Common myeloid progenitor, CD34-positive (primary cell): ENCODE data around the gene DAAM2.

Experiments
- CTCF ChIA-PET: fragments of 350-600 bp; sonication (Branson Sonifier 250); formaldehyde crosslinking; loops from one replicate; lab custom pipeline; 2021; ENCODE audit warnings: antibody characterized with exemption; lab: Charles Lee
- POLR2A ChIA-PET: fragments of 350-600 bp; sonication (Branson Sonifier 250); formaldehyde crosslinking; loops from one replicate; lab custom pipeline; 2021; ENCODE audit warnings: antibody characterized with exemption; lab: Charles Lee
- DNase-seq, 3 donors: peaks; one replicate each; pipeline versions ENCODE4 v3.0.0 to v3.0.0-alpha.2; 2013
- H3K27ac ChIP-seq, 2 experiments: 1 replicate in 1 of 2; 2 replicates in 1 of 2; pipeline ENCODE4 v1.7.0; 2013; ENCODE audit warnings: inconsistent platforms in 2 of 2, low read length in 2 of 2, mild to moderate bottlenecking in 2 of 2, low read depth in 1 of 2, moderate library complexity in 1 of 2; ENCODE audit not compliant: severe bottlenecking in 2 of 2, insufficient read depth in 1 of 2, poor library complexity in 1 of 2
- H3K27me3 ChIP-seq, 5 experiments: replicated peaks in 2 of 5; 1 replicate in 3 of 5; 2 replicates in 2 of 5; pipeline versions ENCODE4 v1.6.1 to v1.7.0; 2013; ENCODE audit warnings: low read length in 4 of 5, mild to moderate bottlenecking in 2 of 5, moderate library complexity in 2 of 5, inconsistent platforms in 1 of 5; ENCODE audit not compliant: insufficient read depth in 5 of 5, control insufficient read depth in 4 of 5
- H3K36me3 ChIP-seq, 4 experiments: 1 replicate in 2 of 4; 2 replicates in 2 of 4; pipeline versions ENCODE4 v1.6.1 to v1.7.0; 2013; ENCODE audit warnings: low read length in 3 of 4, control low read depth in 1 of 4, mild to moderate bottlenecking in 1 of 4; ENCODE audit not compliant: control insufficient read depth in 4 of 4, insufficient read depth in 4 of 4
- H3K4me1 ChIP-seq, 4 experiments: 1 replicate in 3 of 4; 2 replicates in 1 of 4; pipeline versions ENCODE4 v1.6.1 to v1.7.1; 2013; ENCODE audit warnings: low read length in 3 of 4, mild to moderate bottlenecking in 3 of 4, control low read depth in 1 of 4, inconsistent platforms in 1 of 4, moderate library complexity in 1 of 4; ENCODE audit not compliant: control insufficient read depth in 4 of 4, insufficient read depth in 4 of 4; ENCODE audit errors: control extremely low read depth in 1 of 4
- H3K4me3 ChIP-seq, 7 experiments: 1 replicate in 4 of 7; 2 replicates in 3 of 7; pipeline versions ENCODE4 v1.5.1 to v1.7.0; 2013; ENCODE audit warnings: mild to moderate bottlenecking in 7 of 7, low read length in 6 of 7, moderate library complexity in 6 of 7, inconsistent platforms in 2 of 7, low read depth in 2 of 7, control low read depth in 1 of 7; ENCODE audit not compliant: insufficient read depth in 4 of 7, control insufficient read depth in 1 of 7; ENCODE audit errors: extremely low read depth in 1 of 7
- H3K9me3 ChIP-seq, 5 experiments: 1 replicate in 4 of 5; 2 replicates in 1 of 5; pipeline versions ENCODE4 v1.6.1 to v1.7.1; 2013; ENCODE audit warnings: low read length in 4 of 5, mild to moderate bottlenecking in 2 of 5, inconsistent platforms in 1 of 5, low read depth in 1 of 5, moderate library complexity in 1 of 5; ENCODE audit not compliant: control insufficient read depth in 4 of 5, insufficient read depth in 2 of 5; ENCODE audit errors: control extremely low read depth in 1 of 5
- WGBS: methylation state at CpG from one replicate; pipeline ENCODE4 v1.1.5; 2013; ENCODE audit not compliant: insufficient coverage; 5-methylcytosine and 5-hydroxymethylcytosine counted together

The DAAM2 gene

DNA sequence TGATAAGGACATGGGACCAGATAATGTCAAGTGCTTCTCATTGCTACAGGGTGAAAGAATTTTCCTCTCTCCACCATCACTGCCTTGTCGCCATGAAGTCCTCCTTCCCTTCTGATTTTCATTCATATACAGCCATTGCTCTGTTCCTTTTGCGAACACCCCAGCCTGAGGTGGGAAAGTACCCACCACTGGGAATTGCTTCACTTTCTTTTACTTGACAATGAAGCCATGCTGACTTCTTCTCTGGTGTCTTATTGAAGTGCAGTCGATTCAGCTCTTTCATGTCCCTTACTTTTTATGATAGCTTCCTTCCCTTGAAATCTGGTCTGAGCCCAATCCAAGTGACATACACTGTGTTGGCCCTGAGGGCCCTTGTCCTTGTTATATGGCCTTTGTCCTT, 16.2 kb downstream of the DAAM2 start:
- WGBS: 95% methylated on average over 2 of the region's 3 CpGs
- Histone ChIP-seq H3K4me1 (peaks cover 0 to 6% (median 2%) of the 10 kb centered on the region in 4 experiments), H3K9me3 (no peaks in the 10 kb centered on the region), H3K36me3 (no peaks in the 10 kb centered on the region), H3K27ac (no peak overlapping the region), H3K27me3 (peaks cover 0 to 4% (median 0%) of the 10 kb centered on the region in 5 experiments), H3K4me3 (no peak overlapping the region)
- ChIA-PET POLR2A (no interaction called here), CTCF (no interaction called here)
- DNase-seq: no peak

DNA sequence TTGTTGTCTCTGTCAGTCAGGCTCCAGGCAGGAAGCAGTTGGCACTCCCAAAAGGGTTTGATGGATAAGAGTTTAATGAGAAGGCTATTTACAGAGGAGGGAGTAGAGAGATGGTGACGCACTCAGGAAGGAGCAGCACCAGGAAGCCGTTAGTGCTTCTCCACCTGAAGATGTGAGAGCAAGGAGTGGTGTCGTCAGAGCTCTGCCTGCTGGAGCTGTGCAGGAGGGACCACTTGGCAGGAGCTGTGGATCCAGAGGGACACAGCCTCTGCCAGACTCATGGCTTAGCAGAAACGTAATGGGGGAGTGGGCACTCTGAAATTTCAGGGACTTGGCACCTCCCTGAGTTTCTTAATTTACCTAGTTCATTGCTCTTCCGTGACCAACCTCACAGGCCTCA, 16.8 kb downstream of the DAAM2 start:
- H3K36me3 ChIP-seq: no peaks in the 10 kb centered on the region
- CTCF ChIA-PET: no interaction called here

DNA sequence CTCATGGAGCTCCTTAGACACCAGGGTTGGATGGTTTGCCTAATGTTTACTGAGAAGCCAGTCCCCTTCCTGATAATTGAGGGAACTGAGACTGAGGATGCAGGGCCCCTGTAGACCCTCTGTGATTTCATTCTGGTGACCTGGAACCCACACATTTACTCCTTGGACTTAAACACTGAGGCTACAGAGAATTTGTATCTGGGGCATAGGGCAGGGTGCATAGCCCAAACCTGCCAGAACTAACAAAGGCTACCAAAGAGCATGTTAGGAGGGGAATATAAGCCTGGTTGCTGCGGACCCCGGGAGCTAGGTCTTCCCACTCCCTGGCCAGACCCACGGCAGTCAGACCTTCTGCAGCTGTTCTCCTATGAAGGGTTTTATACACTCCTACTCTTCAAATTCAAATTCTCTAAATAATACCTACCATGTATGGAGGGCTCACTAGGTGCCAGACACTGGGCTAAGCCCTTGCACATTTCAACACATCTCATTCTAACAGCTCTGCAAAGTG, 19.7 kb downstream of the DAAM2 start:
- 88% methylated on average over 2 of the region's 3 CpGs for WGBS
- ChIA-PET CTCF (no interaction called here), POLR2A (no interaction called here)
- H3K4me1 ChIP-seq: peaks cover 0 to 11% (median 2%) of the 10 kb centered on the region in 4 experiments
- no peak overlapping the region for H3K4me3 ChIP-seq
- no peaks in the 10 kb centered on the region for H3K9me3 ChIP-seq
- H3K27me3 ChIP-seq: no peaks in the 10 kb centered on the region
- no peaks in the 10 kb centered on the region for H3K36me3 ChIP-seq
- DNase-seq: no peak
- H3K27ac ChIP-seq: no peak overlapping the region

More for the DNA sequence above, 16.8 kb downstream of the DAAM2 start:
- DNase-seq: no peak
- WGBS: 81% methylated on average over 5 of the region's 5 CpGs
- POLR2A ChIA-PET: no interaction called here
- Histone ChIP-seq H3K9me3 (no peaks in the 10 kb centered on the region), H3K27ac (no peak overlapping the region), H3K27me3 (peaks cover 0 to 4% (median 0%) of the 10 kb centered on the region in 5 experiments), H3K4me3 (no peak overlapping the region), H3K4me1 (peaks cover 0 to 11% (median 2%) of the 10 kb centered on the region in 4 experiments)

DNA sequence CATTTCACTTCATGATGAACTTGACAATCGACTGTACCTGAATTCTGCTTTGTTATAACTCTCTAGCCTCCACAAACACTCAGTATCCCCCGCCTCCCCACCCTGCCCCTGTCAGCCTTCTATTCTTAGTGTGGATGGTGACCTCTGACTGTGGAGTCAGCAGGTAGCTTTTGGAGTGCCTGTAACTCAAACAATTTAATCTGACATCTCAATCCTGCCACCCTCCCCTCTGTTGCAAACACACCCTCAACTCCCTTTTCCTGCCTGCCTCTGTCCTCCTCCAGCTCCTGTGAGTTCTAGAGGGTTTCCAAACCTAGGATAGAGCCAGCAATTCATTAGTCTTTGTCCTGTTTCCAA, 20.3 kb downstream of the DAAM2 start:
- ChIA-PET POLR2A (no interaction called here), CTCF (no interaction called here)
- Histone ChIP-seq H3K9me3 (no peaks in the 10 kb centered on the region), H3K27me3 (no peaks in the 10 kb centered on the region), H3K4me1 (peaks cover 0 to 11% (median 2%) of the 10 kb centered on the region in 4 experiments), H3K36me3 (no peaks in the 10 kb centered on the region), H3K4me3 (no peak overlapping the region), H3K27ac (no peak overlapping the region)
- DNase-seq: no peak
- WGBS: 100% methylated on average over 1 of the region's 2 CpGs

DNA sequence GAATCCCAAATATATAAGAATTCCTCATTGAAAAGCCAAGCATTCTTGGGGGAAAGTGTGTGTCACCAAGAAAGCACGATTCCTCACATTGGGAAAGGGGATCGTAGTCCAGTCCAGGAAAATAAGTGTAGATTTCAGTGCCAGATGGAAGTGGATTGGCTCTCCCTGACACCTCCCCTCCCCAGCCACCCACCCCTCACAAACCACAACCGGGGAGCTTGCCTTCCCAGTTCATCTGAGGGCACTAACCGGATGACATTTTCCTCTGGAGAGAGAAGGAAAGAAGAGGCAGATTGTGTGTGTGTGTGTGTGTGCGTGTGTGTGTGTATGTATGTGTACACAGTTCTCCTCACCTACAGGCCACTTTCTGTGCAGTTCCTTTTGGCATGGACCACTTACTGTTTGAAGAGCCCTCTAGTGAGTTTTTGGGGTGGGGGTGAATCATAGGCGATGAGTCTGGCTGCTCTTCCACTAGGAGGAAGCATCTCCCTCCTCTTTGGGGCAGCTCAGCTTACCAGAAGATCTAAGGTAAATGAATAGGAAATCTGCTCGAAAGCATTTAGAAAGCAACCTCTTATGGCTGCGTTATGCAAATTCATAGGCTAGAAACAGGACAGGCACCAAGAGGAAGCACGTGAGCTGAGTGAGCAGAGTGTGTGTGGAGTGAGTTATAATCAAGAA, 20.8 kb downstream of the DAAM2 start:
- peaks cover 0 to 11% (median 2%) of the 10 kb centered on the region in 4 experiments for H3K4me1 ChIP-seq
- no peaks in the 10 kb centered on the region for H3K27me3 ChIP-seq
- H3K27ac ChIP-seq: no peak overlapping the region
- CTCF ChIA-PET: no interaction called here
- no peaks in the 10 kb centered on the region for H3K36me3 ChIP-seq
- POLR2A ChIA-PET: no interaction called here
- no peaks in the 10 kb centered on the region for H3K9me3 ChIP-seq
- DNase-seq: peak; percentile 30 to 66 (median 54)
- no peak overlapping the region for H3K4me3 ChIP-seq
- 46% methylated on average over 3 of the region's 9 CpGs for WGBS

DNA sequence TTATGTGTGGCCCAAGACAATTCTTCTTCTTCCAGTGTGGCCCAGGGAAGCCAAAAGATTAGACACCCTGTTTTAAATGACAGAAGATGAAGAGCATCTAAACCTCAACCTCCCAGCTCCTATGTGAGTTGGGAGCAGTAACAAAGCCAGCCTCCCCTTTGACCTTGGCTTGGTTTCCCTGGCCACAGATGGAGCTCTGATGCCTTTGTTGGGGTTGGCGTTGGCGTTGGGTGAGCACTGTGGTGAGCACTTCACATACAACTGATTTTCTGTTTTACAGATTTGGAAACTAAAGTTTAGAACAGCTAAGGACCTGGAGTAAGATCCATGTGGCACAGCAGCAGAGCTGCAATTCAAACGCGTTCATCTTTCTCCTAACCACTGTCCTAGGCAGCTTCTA, 22.1 kb downstream of the DAAM2 start:
- H3K4me3 ChIP-seq: no peak overlapping the region
- H3K36me3 ChIP-seq: no peaks in the 10 kb centered on the region
- no peak for DNase-seq
- H3K9me3 ChIP-seq: no peaks in the 10 kb centered on the region
- H3K4me1 ChIP-seq: peaks cover 0 to 11% (median 2%) of the 10 kb centered on the region in 4 experiments
- no peaks in the 10 kb centered on the region for H3K27me3 ChIP-seq
- POLR2A ChIA-PET: no interaction called here
- CTCF ChIA-PET: no interaction called here
- WGBS: 100% methylated on average over 4 of the region's 4 CpGs
- H3K27ac ChIP-seq: no peak overlapping the region

DNA sequence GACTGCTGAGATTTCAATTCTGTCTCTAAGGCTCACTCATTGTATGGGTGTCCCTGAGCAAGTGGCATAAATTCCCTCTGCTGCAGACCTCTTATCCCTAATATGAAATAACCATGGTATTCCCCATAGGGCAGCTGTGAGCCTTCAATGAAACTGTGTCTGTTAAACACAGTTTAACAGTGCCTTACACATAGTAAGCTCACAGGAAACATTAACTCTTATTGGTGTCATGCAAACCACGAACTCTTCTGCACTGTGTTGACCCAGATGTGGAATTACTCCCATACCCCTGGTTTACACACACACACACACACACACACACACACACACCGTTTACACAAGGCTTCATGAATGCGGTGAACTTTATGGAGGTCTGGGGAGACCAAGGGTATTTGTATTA, 23.2 kb downstream of the DAAM2 start:
- no peak for DNase-seq
- Histone ChIP-seq H3K4me3 (no peak overlapping the region), H3K4me1 (peaks cover 0 to 11% (median 2%) of the 10 kb centered on the region in 4 experiments), H3K36me3 (no peaks in the 10 kb centered on the region), H3K27me3 (no peaks in the 10 kb centered on the region), H3K9me3 (no peaks in the 10 kb centered on the region), H3K27ac (no peak overlapping the region)
- POLR2A ChIA-PET: no interaction called here
- no CpG with 5 or more reads among the region's 3 CpGs for WGBS
- CTCF ChIA-PET: no interaction called here
